IPS DF 19.7 (cell line): Measurements from ENCODE around the gene NOVA2.

Experiments
- DNase-seq: peaks from one replicate; pipeline ENCODE4 v3.0.0-alpha.2; 2013; ENCODE audit warnings: low read depth, low spot score

Gene NOVA2

DNA sequence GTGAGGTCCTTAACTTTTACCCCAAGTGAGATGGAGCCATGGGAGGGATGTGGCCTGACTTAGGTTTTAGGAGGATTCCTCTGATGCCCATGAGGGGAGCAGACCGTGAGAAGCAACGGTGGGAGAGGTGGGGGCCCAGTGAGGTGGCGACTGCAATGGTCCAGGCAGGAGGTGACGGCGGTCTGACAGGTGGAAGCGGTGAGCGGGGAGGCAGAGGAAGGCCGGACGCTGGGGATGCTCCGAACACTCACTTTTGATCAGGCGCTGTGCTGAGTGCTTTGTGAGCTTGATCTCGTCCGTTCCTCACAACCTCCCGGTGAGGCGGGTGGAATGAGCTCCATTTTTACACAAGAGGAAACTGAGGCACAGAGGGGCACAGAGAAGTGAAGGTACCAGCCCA is 11.6 kb downstream of the NOVA2 start:
- DNase-seq = no peak

- no peak for DNase-seq
These were observed 12.9 kb downstream of the NOVA2 start for GRCh38 chr19:45960595-45961235.

- DNase-seq = no peak
These were observed 14.1 kb downstream of the NOVA2 start for GRCh38 chr19:45959517-45960025.

DNA sequence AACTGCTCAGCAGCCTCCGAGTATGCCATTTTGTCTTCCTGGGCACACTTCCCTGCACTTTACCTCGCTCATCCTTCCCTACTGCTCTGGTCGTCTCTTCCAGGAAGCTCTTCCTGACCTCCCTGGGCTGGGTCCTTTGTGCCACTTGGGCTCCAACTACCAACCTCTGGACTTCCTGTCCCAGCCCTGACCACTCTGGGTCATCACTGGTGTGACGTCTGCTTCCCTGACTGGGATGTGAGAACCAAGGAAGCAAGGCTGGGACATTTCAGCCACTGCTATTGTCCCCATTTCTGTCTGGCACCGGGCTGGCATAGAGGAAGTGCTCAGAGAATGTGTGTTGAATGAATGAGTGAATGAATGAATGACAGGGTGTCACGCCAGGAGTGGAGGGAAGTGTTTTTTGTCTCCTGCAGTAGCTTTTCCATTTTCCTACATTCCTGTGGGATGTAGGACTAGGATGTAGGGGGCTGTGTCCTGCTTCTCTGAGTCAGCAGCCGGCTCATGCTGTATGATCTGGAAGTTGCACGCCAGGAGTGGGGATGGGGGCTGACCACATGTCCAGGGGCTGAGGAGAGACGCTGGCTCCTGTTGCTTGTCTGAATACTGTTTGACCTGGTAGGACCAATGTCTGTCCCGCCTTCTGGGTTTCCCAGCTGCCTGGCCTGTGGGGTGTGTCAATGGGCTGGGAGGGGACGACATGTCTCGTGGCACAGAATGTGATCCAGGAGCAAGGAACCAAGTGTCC is 14.7 kb downstream of the NOVA2 start:
- no peak for DNase-seq

DNA sequence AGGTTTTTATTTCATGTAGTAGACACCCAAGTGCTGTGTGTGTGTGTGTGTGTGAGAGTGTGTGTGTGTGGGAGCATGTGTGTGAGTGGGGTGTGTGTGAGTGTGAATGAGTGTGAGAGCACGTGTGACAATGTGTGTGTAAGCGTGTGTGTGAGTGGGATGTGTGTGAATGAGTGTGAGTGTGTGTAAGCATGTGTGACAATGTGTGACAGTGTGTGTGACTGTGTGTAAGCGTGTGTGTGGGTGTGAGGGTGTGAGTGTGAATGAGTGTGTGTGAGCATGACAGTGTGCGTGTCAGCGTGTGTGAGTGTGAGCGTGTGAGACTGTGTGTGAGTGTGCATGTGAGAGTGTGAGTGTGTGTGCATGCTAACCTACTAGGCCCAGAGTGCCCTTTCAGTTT is 15.3 kb downstream of the NOVA2 start:
- no peak for DNase-seq

DNA sequence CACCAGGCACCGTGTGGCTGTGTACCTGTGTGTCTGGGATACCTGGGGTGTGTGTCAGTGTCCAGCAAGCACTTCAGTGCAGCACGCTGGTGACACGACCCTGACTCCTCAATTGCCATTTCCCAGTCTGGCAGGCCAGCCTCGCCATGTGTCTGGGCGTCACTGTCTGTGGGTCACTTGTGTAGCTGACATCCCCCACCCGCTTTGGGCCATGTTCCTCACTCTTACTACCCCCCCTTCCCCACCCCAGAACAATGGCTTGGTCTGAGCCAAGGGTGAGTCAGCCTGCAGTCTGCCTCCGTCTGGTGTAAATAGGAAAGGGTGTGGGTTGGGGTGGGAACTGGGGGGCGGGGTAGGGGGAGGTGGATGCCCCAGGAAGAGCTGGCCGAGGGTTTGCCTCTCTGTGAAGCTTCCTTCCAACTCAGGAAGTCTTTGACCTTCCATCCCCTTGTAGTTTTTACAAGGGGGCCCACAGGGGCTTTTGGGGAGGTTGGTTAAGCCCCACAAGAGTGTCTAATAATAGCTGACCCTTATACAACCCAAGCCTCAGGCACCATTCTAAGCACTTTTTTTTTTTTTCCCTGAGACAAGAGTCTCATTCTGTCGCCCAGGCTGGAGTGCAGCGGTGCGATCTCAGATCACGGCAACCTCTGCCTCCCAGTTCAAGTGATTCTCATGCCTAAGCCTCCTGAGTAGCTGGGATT is 17.6 kb downstream of the NOVA2 start:
- DNase-seq = no peak

- no peak for DNase-seq
These were observed 19.5 kb downstream of the NOVA2 start for GRCh38 chr19:45954156-45954555.

GRCh38 chr19:45953676-45954075 is 20.0 kb downstream of the NOVA2 start:
- DNase-seq = no peak

GRCh38 chr19:45952686-45953505 is 20.8 kb downstream of the NOVA2 start:
- DNase-seq = peak; percentile 75

GRCh38 chr19:45952341-45952685 is 21.4 kb downstream of the NOVA2 start:
- DNase-seq = no peak

DNA sequence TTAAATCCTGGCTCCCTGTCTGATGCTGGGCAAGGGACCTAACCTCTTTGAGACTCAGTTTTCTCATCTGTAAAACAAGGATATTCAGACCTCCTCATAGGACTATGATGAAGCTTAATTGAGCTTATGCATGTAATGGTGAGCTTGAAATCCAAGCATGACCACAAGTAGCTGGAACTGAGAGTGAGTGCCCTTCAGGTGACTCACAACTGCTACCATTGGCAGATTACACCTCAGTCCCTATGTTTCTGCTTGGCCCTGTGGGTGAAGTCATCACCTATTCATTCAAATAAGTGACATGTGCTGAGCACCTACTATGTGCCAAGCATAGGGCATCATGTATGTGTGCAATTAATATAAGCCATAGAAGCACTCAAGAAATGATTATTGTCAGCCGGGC is 25.7 kb downstream of the NOVA2 start:
- no peak for DNase-seq

DNA sequence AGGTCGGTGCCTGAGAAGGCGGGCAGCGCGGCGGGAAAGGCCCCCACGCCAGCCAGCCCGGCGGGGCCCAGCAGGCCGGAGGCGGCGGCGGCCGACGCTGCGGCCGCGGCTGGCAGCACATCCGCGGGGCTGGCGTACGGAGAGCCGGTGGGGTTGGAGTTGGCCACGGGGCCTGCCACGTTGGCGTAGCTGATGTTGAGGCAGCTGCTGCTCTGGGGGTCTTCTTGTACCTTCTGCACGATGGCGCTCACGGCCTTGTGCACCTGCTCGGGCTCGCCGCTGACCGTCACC is 33.2 kb downstream of the NOVA2 start:
- DNase-seq = no peak

GRCh38 chr19:45939792-45940514 is 33.7 kb downstream of the NOVA2 start:
- no peak for DNase-seq

DNA sequence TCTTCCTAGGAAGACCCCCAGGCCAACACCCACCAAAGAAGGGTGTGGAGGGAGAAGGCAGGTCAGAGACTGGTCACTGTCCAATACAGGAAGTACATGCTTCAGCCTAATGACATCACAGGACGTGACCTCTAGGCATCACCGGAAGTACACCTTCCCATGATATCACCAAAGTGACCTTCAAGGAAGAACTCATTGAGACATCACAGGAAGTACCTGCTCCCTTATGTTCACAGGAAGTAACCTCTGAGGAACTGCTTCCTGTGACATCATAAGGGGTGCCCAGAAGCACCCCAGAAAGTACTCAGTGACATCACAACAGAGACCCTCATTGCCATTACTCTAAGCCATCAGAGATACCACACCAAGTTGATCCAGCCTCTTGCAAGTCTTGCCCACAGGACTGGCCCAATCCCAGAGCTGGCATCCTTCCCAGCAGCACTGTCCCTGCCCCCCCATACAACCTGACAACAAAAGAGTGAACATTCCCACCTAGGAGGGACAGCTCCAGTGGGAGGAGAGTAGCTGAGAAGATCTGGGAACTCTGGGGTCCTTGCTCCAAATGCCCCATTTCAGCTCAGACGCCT is 34.8 kb downstream of the NOVA2 start:
- DNase-seq = no peak

- no peak for DNase-seq
These were observed 38.4 kb downstream of the NOVA2 start for GRCh38 chr19:45935267-45935666.

GRCh38 chr19:45934551-45935230 is 39.0 kb downstream of the NOVA2 start:
- no peak for DNase-seq

DNA sequence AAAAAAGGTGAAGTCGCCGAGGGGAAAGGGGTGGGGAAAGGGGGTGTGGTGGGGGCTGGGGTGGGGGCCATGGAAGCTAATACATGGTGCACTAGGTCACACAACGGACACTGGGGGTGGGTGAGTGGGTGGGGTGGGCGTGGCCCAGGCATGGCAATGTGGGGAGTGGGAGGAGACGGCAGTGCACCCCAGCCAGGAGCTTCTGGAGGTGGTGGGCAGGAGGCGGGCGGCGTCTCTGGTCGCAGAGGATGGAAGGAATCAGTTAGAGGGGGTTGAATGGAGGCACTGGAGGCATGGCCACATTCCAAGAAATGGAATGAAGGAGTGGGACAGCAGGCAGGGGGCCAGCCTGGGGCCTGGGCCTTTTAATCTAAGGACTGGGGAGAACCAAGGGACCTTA is 39.9 kb downstream of the NOVA2 start:
- DNase-seq = no peak

- no peak for DNase-seq
These were observed 42.6 kb downstream of the NOVA2 start for GRCh38 chr19:45931055-45931454.

GRCh38 chr19:45929247-45929646 is 44.4 kb downstream of the NOVA2 start:
- no peak for DNase-seq

DNA sequence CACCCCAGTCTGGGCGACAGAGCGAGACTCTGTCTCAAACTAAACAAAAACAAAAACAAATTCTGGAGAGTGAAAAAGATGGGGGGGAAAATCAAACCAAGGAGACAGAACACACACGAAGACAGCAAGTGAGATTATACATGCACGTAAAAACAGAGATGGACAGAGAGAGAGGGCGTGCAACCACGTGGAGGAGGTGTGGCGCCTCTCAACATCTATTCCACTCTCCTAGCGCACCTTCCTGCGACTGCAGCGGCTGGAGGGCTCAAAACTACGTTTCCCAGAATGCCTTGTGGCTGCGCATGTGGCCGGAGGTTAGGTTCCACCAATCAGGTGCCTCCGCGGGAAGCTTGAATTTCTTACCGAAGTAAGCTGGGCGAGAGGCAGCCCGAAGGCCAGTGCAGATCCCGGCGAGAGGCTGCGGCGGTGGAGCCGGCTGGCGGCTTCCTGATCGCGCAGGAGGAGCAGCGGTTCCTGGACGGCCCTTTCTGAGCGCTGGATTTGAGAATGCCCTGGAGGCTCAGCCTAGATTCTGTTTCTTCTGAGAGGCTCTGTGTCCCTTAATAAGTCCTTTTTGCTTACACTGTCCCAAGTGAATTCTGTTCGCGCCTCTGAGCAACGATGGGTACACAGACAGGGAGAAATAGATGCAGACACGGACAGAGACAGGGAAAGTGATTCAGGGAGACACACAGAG is 46.0 kb downstream of the NOVA2 start:
- DNase-seq = peak; percentile 96
